Measurements from ENCODE around the gene CCDC148.

- TF ChIP-seq TAF1 (IDR thresholded peaks at IDR 0.05; ENCODE audit: low read depth, low read length) (no peak), POLR2A (IDR thresholded peaks at IDR 0.05; ENCODE audit: low read depth, low read length) (no peak), POLR2AphosphoS5 (IDR thresholded peaks at IDR 0.05; ENCODE audit: low read depth, low read length) (no peak), PAX5 (IDR thresholded peaks at IDR 0.05; ENCODE audit: insufficient read depth, low read length, severe bottlenecking) (no peak)
These were observed 47.5 kb upstream of the CCDC148 start for GRCh38 chr2:158504088-158504487.
